A549 (cell line): ENCODE data around the gene ZBTB44. TPM values are rescaled to one million over a fixed set of nuclear protein-coding genes. Genes with fewer than 3 reads are reported as not detected.

Source experiments
- ATAC-seq, 2 experiments: fragments of 200-7000 bp in 1 of 2; fragments of >200 bp in 1 of 2; cut with Nextera tagmentation in 1 of 2; cut with Tn5 transposase in 1 of 2; 3 replicates each; pipeline versions ENCODE4 v1.8.0 to v1.9.1; 2018 to 2020; ENCODE audit warnings: mild to moderate bottlenecking in 1 of 2, moderate library complexity in 1 of 2
- CTCF ChIA-PET: fragments of 300-600 bp; sonication (Branson Sonifier 250); formaldehyde crosslinking; extraction: SDS; loops from one replicate; lab custom pipeline; 2021; ENCODE audit warnings: antibody characterized with exemption, inconsistent platforms; lab: Yijun Ruan, JAX
- POLR2A ChIA-PET: fragments of 350-600 bp; formaldehyde crosslinking; extraction: SDS; loops from one replicate; lab custom pipeline; 2021; ENCODE audit warnings: antibody characterized with exemption, inconsistent platforms; lab: Yijun Ruan, JAX
- DNase-seq, 2 experiments: peaks; one replicate each; pipeline versions ENCODE4 v3.0.0 to v3.0.0-alpha.2; 2011 to 2016; ENCODE audit warnings: low read depth in 1 of 2, low spot score in 1 of 2
- FAIRE-seq: peaks from 2 replicates; lab custom pipeline; 2011; peaks lifted over from hg19 to GRCh38; lab: Jason Lieb, UNC
- H3K27ac ChIP-seq, 2 experiments: fragments of >200 bp; sonication (Bioruptor Twin); formaldehyde crosslinking; 3 replicates each; pipeline ENCODE4 v1.5.1; 2016 to 2017
- H3K4me1 ChIP-seq: fragments of >200 bp; sonication (Bioruptor Twin); formaldehyde crosslinking; 3 replicates; pipeline ENCODE4 v1.6.1; 2016
- H3K4me2 ChIP-seq: fragments of >200 bp; sonication (Bioruptor Twin); formaldehyde crosslinking; 3 replicates; pipeline ENCODE4 v1.6.1; 2016
- H3K4me3 ChIP-seq: fragments of >200 bp; sonication (Bioruptor Twin); formaldehyde crosslinking; 3 replicates; pipeline ENCODE4 v1.5.1; 2016
- H3K9me3 ChIP-seq: fragments of >200 bp; sonication (Bioruptor Twin); formaldehyde crosslinking; 3 replicates; pipeline ENCODE4 v1.6.1; 2016
- CBX2 ChIP-seq: fragments of 200-600 bp; sonication (generic); IDR thresholded peaks from 2 replicates; pipeline ENCODE4 v1.6.1; 2016; ENCODE audit warnings: low read depth, mild to moderate bottlenecking, borderline replicate concordance
- CBX8 ChIP-seq: fragments of 200-600 bp; sonication (generic); IDR thresholded peaks from 2 replicates; pipeline ENCODE4 v1.6.1; 2016
- CHD4 ChIP-seq: fragments of 200-600 bp; sonication (generic); IDR thresholded peaks from 2 replicates; pipeline ENCODE4 v1.6.1; 2016; ENCODE audit warnings: antibody characterized with exemption, mild to moderate bottlenecking, borderline replicate concordance
- CTCF ChIP-seq: fragments of >200 bp; sonication (Bioruptor Twin); formaldehyde crosslinking; IDR thresholded peaks from 3 replicates; pipeline ENCODE4 v1.5.1; 2016
- E2F6 ChIP-seq: IDR thresholded peaks from 2 replicates; pipeline ENCODE4 v1.6.1; 2012; ENCODE audit warnings: low read depth, borderline replicate concordance
- EHMT2 ChIP-seq: fragments of 200-600 bp; sonication (generic); IDR thresholded peaks from 2 replicates; pipeline ENCODE4 v1.6.1; 2016; ENCODE audit warnings: antibody characterized with exemption, low read depth, mild to moderate bottlenecking, moderate library complexity
- ESRRA ChIP-seq: fragments of 150-350 bp; IDR thresholded peaks from 2 replicates; pipeline ENCODE4 v1.6.1; 2014; ENCODE audit warnings: mild to moderate bottlenecking, low read length, borderline replicate concordance
- FOSB ChIP-seq: fragments of 250-450 bp; sonication (Bioruptor Pico); IDR thresholded peaks from 2 replicates; pipeline ENCODE4 v1.5.0; 2020; ENCODE audit warnings: mild to moderate bottlenecking, moderate library complexity
- HMGXB4 ChIP-seq: fragments of 250-450 bp; sonication (Bioruptor Pico); IDR thresholded peaks from 2 replicates; pipeline ENCODE4 v1.5.0; 2021; ENCODE audit warnings: mild to moderate bottlenecking, moderate library complexity, borderline replicate concordance
- JUN ChIP-seq, 2 experiments: fragments of >200 bp; sonication (Bioruptor Twin); formaldehyde crosslinking; IDR thresholded peaks; 2 replicates in 1 of 2; 3 replicates in 1 of 2; pipeline ENCODE4 v1.6.1; 2016 to 2017
- MAFK ChIP-seq: fragments of 450-650 bp; IDR thresholded peaks from 2 replicates; pipeline ENCODE4 v1.6.1; 2014; ENCODE audit not compliant: partially characterized antibody
- NFE2L2 ChIP-seq: fragments of 150-350 bp; conservative IDR thresholded peaks from 2 replicates; pipeline ENCODE4 v1.6.1; 2014; ENCODE audit warnings: low read length
- PBX3 ChIP-seq: IDR thresholded peaks from 2 replicates; pipeline ENCODE4 v1.6.1; 2012
- POLR2AphosphoS2 ChIP-seq: conservative IDR thresholded peaks from 2 replicates; pipeline ENCODE4 v1.6.1; 2012; ENCODE audit warnings: low read length, improper control_type of control experiment, inconsistent platforms
- RNF2 ChIP-seq: fragments of 200-600 bp; sonication (generic); IDR thresholded peaks from 2 replicates; pipeline ENCODE4 v1.6.1; 2016; ENCODE audit warnings: low read depth, mild to moderate bottlenecking, antibody characterized with exemption, moderate library complexity, borderline replicate concordance
- USF2 ChIP-seq: fragments of 450-650 bp; IDR thresholded peaks from 2 replicates; pipeline ENCODE4 v1.6.1; 2014; ENCODE audit warnings: antibody characterized with exemption
- ZFP36 ChIP-seq: fragments of 450-650 bp; IDR thresholded peaks from 2 replicates; pipeline ENCODE4 v1.6.1; 2014; ENCODE audit warnings: borderline replicate concordance; ENCODE audit not compliant: partially characterized antibody
- ZNF302 ChIP-seq: fragments of 250-450 bp; sonication (Bioruptor Pico); IDR thresholded peaks from 2 replicates; pipeline ENCODE4 v1.9.0; 2021; ENCODE audit warnings: inconsistent platforms, mild to moderate bottlenecking, moderate library complexity
- ZSCAN20 ChIP-seq: fragments of 250-450 bp; sonication (Bioruptor Pico); IDR thresholded peaks from 2 replicates; pipeline ENCODE4 v1.8.0; 2022; ENCODE audit warnings: mild to moderate bottlenecking, moderate library complexity
- WGBS: methylation state at CpG from one replicate; pipeline ENCODE4 v1.1.6; 2017; ENCODE audit errors: missing lambda C conversion rate; 5-methylcytosine and 5-hydroxymethylcytosine counted together
- polyA plus RNA-seq, 4 experiments: library from polyadenylated mRNA; depleted of rRNA in 3 of 4; stranded (reverse); fragments of >200 nt; fragmentation: RNase III in 1 of 4; extraction: RNeasy Plus Mini Kit Qiagen cat#74134 plus additional on column Dnase treatment in 1 of 4; gene quantifications; 2 replicates in 3 of 4; 3 replicates in 1 of 4; pipeline ENCODE4 v1.2.3, GENCODE V29; 2011 to 2017

Gene ZBTB44
- polyA plus RNA-seq, 2 of the 4 experiments (the other 2 are of a cell fraction): 6.7 to 16.1 TPM

GRCh38 chr11:130263351-130263750 lies 51.4 kb downstream of the ZBTB44 start:
- Histone ChIP-seq H3K4me1 (peaks cover 8% of the 10 kb centered on the region; the same call in 1 of the 3 replicates), H3K4me3 (no peak overlapping the region), H3K9me3 (peaks cover 8% of the 10 kb centered on the region; the same call in 2 of the 3 replicates), H3K4me2 (no peak overlapping the region), H3K27ac (no peak overlapping the region)
- ChIA-PET POLR2A (no interaction called here), CTCF (no interaction called here)
- FAIRE-seq (no peak), DNase-seq (no peak), ATAC-seq (no peak)
- TF ChIP-seq USF2: no peak
- no peak for TF ChIP-seq HMGXB4 (CRISPR knock-in tag)
- no peak for TF ChIP-seq ZFP36
- no peak for TF ChIP-seq PBX3
- TF ChIP-seq JUN (IDR thresholded peaks at IDR 0.05): no peak
- TF ChIP-seq NFE2L2: no peak
- no peak for TF ChIP-seq RNF2
- no peak for TF ChIP-seq E2F6
- TF ChIP-seq FOSB (CRISPR knock-in tag): no peak
- no peak for TF ChIP-seq CBX2
- no peak for TF ChIP-seq CHD4
- TF ChIP-seq MAFK: no peak
- no peak for TF ChIP-seq ZNF302 (CRISPR knock-in tag)
- TF ChIP-seq CTCF: no peak
- TF ChIP-seq ZSCAN20 (CRISPR knock-in tag): no peak
- TF ChIP-seq EHMT2: no peak
- WGBS: 87% methylated on average over 5 of the region's 5 CpGs

- DNase-seq (no peak), FAIRE-seq (no peak), ATAC-seq (no peak)
- Histone ChIP-seq H3K4me1 (peaks cover 8% of the 10 kb centered on the region; the same call in 1 of the 3 replicates), H3K4me3 (no peak overlapping the region), H3K4me2 (0 out of 3 replicates have a peak overlapping the region, but pooled peaks have one; percentile 14)
- POLR2A ChIA-PET: no interaction called here
- WGBS: 74% methylated on average over 4 of the region's 4 CpGs
- TF ChIP-seq CBX8: no peak
- TF ChIP-seq CTCF: no peak
- no peak for TF ChIP-seq ESRRA
- no peak for TF ChIP-seq POLR2AphosphoS2
- TF ChIP-seq, all 56 proteins: peak for 0
- peaks cover 10% of the 10 kb centered on the region; the same call in 2 of the 3 replicates for H3K9me3 ChIP-seq
- H3K27ac ChIP-seq: no peak overlapping the region
- CTCF ChIA-PET: no interaction called here
Observed at GRCh38 chr11:130262424-130262823, 52.3 kb downstream of the ZBTB44 start.
